DMS 273 (cell line): ENCODE data around the gene TRIOBP.

ENCODE experiments used
- DNase-seq: peaks from one replicate; lab custom pipeline; 2025; ENCODE audit not compliant: unreplicated experiment; lab: John Stamatoyannopoulos, UW

TRIOBP gene

GRCh38 chr22:37669586-37669985 lies 27.3 kb upstream of the TRIOBP start:
- DNase-seq, result no peak

- no peak for DNase-seq
These were observed 24.5 kb upstream of the TRIOBP start for GRCh38 chr22:37672206-37672919.

GRCh38 chr22:37672920-37673455 lies 23.9 kb upstream of the TRIOBP start:
- DNase-seq, result no peak

GRCh38 chr22:37674248-37674647 lies 22.6 kb upstream of the TRIOBP start:
- no peak for DNase-seq

GRCh38 chr22:37674951-37675929 lies 21.6 kb upstream of the TRIOBP start, which contains the start of gene LGALS1:
TSS of gene LGALS1 (plus strand) at chr22:37675636. CDS start at chr22:37675703, 67 bp downstream.
- DNase-seq, result peak; percentile 91

- peak; percentile 26 for DNase-seq
These were observed 20.7 kb upstream of the TRIOBP start for GRCh38 chr22:37675930-37676735.

GRCh38 chr22:37676736-37677492 lies 19.9 kb upstream of the TRIOBP start:
- peak; percentile 77 for DNase-seq

GRCh38 chr22:37677493-37677974 lies 19.3 kb upstream of the TRIOBP start:
- no peak for DNase-seq

GRCh38 chr22:37678372-37678771 lies 18.5 kb upstream of the TRIOBP start:
- no peak for DNase-seq

- no peak for DNase-seq
These were observed 17.2 kb upstream of the TRIOBP start for GRCh38 chr22:37679670-37680069.

GRCh38 chr22:37680191-37680851 lies 16.5 kb upstream of the TRIOBP start:
- no peak for DNase-seq

- no peak for DNase-seq
These were observed 15.8 kb upstream of the TRIOBP start for GRCh38 chr22:37681001-37681424.

- peak; percentile 80 for DNase-seq
These were observed 15.2 kb upstream of the TRIOBP start for GRCh38 chr22:37681556-37682049.

- DNase-seq, result no peak
These were observed 11.8 kb upstream of the TRIOBP start for GRCh38 chr22:37684803-37685615.

- peak; percentile 89 for DNase-seq
These were observed 10.6 kb upstream of the TRIOBP start, which contains the start of gene NOL12 for GRCh38 chr22:37686002-37686982. TSS of gene NOL12 (plus strand) at chr22:37686343. CDS start at chr22:37686393, 50 bp downstream.

- no peak for DNase-seq
These were observed 6.4 kb upstream of the TRIOBP start for GRCh38 chr22:37690407-37690806.

- DNase-seq, result no peak
These were observed 5.8 kb upstream of the TRIOBP start for GRCh38 chr22:37690901-37691504.
